NCI-H2227 (cell line): ENCODE measurements around the gene SLC30A1.
A peak's percentile ranks its signal among the peaks of the same experiment; 100 is the strongest.

ENCODE experiments used
- DNase-seq: peaks from one replicate; lab custom pipeline; 2025; ENCODE audit not compliant: unreplicated experiment; lab: John Stamatoyannopoulos, UW

SLC30A1 gene

DNA sequence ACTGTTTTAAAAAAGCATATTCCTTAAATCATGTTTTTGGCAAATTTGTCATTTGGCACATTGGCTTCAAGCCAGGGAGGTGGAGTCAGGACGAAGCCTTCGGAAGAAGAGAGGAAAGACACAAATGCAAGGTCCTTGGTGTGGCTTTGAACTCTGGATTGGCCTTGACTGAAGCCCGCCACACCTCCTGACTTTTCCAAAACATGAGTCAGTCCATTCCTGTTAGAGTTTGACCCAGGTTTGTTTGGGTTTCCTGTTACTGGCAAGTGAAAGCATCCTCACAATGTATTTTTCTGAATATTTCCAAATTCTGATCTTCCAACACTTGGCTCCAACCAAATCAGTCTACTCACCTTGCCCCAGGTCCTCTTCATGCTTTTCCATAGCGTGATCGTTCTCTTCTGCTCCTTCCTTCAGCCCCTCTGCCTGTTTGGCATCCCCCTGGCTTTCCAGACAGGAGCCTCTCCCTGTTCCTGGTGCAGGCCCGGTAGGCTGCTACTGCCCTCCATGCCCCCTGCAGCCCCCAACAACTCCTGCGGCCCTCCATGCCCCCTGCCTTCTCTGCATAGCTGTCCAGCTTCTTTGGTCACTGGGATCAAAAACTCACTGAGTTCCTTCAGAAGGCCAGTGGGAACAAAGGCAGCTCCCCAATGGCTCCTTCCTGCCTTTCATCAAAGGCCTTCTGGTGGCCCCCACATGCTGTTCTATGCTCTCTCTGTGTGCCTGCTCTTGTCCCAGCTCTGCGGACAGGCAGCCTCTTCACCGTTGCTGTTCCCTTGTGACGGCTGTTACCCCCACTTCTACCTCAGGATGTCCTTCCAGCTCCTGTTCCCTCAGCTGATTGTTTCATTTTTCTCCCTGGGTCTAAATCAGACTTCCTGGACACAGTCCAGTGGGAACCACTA, 30.4 kb upstream of the SLC30A1 start:
- DNase-seq = no peak

GRCh38 chr1:211607754-211608473, 29.0 kb upstream of the SLC30A1 start:
- no peak for DNase-seq

DNA sequence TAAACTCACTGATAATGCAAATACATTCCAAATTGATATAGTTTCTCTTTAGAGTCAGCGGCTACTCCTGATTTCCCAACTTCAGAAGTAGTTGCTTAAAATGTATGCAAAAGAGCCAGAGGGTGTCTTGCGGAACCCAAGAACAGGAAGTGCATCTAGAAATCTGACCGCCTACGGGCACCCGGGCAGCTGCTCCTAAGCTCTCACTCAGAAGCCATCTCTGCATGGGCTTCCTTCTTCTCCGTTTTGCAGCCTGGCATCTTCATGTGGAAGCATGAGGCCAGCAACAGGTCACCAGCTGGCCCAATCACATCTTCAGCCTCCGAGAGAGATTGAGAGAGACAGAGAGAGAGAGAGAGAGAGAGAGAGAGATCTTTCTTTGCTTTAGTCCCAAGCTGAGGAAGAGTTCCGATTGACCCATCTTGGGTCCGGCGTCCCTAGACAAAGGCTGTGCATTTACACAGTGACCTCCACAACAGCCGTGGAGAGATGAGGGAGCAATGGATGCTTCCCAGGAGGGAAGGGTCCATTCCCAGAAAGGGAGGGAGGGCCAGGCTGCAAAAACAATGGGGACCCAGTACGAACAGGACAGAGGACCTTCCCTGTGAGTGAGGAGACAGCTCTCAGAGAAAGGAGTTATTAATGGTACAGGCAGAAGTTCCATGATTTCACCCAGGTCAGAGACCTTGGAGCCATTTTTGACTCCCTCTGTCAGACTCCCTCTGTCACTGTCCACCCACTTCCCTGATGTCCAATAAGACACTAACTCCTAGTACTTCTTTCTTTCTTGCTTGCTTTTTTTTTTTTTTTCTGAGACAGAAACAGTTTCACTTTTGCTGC, 28.2 kb upstream of the SLC30A1 start:
- no peak for DNase-seq

- no peak for DNase-seq
Observed at GRCh38 chr1:211606332-211606913, 27.5 kb upstream of the SLC30A1 start.

- DNase-seq = no peak
Observed at GRCh38 chr1:211605603-211606331, 26.8 kb upstream of the SLC30A1 start.

GRCh38 chr1:211605034-211605433, 26.1 kb upstream of the SLC30A1 start:
- no peak for DNase-seq

DNA sequence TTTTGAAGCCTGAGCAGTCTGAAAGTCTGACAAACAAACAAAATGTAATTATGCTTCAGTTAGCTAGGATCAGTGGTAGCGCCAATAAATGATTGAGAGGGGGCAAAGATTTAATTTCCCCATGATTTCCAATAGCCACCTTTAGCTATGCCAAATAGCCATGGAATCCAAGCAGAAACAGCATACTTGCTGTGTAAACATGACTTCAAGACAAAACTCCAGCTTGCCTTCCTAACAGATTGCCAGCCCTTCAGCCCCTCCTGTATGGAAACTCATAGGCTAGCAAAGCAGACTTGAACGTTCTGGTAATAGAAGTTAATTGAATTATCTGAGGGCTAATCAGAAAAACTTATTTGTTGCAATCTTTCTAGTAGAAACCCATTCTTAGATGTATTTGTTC, 25.6 kb upstream of the SLC30A1 start:
- no peak for DNase-seq

DNA sequence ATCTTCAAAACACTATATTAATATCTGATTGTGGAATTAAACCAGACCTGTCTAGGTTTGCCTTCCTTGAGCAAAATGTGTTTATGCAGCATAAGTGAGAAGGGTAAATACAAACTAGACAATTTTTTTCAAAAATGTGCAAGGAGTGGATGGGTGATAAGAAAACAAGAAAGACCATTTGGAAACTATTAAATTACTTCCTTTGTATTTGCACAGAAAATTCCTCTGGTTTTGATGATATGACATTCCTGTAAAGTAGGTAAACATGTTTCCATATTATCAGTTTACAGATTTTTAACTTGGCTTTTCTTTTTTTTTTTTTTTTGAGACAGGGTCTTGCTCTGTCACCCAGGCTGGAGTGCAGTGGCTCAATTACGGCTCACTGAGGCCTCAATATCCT, 24.8 kb upstream of the SLC30A1 start:
- no peak for DNase-seq

DNA sequence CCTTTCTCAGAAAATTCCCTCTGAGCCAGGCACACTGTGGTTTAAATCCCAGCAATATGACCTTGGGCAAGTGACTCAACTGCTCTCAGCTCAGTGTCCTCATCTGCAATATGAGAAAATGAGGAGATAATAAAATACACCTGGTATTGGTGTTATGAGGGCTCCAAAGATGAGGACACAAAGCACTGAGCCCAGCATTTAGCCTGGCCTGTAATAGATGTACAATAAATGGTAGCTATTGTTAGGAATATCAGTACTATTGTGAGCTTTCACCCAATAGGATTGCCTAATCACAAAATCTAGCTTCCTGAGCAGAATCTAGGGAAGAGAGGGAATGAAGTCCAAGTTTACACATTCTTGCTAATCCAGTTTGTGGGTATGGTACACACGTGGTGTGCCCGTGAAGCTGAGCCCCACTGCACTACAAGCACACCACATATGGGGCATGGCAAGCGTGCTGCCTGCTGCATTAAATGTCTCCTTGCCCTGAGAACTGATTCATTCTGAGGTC, 24.3 kb upstream of the SLC30A1 start:
- no peak for DNase-seq

GRCh38 chr1:211601982-211602670, 23.2 kb upstream of the SLC30A1 start:
- DNase-seq = no peak

- DNase-seq = no peak
Observed at GRCh38 chr1:211601159-211601558, 22.2 kb upstream of the SLC30A1 start.

GRCh38 chr1:211599250-211599649, 20.3 kb upstream of the SLC30A1 start:
- no peak for DNase-seq

GRCh38 chr1:211598514-211598913, 19.6 kb upstream of the SLC30A1 start:
- DNase-seq = no peak

- no peak for DNase-seq
Observed at GRCh38 chr1:211596418-211597181, 17.6 kb upstream of the SLC30A1 start.

DNA sequence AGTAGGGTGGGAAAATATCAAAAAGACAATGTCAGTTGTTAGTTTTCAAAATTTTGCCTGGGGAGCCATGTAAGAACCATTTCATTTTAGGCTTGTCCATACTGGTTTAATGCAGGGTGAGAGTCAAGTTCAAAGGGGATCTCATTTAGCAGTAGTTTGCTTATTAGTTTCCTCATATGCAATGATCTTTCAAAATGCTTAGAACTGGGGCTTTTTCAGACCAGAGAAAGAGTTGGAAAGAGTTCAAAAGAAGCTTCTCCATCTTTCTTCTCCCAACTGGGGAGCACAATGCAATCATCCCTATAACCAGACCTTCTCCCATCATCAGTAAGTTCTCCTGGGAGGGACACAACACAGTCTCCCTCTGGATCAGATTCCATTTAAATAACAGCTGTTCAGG, 16.5 kb upstream of the SLC30A1 start:
- DNase-seq = no peak

GRCh38 chr1:211591980-211592493, 13.1 kb upstream of the SLC30A1 start:
- DNase-seq = peak; percentile 40

DNA sequence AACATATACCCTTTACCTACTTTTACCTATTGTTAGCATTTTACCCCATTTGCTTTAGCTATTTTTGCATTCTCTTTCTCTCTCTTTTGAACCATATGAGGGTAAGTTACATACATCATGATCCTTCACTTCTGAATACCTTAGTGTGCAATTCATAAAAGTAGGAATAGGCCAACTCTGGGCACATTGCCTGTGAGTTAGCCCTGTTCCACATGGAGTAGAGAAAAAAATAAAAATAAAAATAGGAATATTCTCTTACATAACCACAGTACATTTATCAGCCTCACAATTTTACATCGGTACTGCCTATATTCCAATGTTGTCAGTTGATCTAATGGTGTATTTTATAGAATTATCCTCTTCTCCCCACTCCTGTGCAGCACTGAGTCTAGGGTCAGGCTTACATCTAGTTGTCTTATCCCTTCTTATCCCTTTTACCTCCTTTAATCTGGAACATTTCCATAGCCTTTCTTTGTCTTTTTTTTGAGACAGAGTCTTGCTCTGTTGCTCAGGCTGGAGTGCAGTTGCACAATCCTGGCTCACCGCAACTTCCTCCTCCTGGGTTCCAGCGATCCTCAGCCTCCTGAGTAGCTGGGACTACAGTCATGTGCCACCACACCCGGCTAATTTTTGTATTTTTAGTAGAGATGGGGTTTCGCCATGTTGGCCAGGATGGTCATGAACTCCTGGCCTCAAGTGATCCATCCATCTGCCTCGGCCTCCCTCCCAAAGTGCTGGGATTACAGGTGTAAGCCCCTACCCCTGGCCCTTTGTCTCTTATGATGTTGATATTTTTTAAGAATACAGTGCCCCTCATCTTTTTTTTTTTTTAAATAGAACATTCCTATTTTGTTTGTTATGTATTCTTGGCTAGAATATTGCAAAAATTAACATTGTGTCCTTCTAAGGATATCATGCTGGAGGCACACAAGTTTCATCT, 11.1 kb upstream of the SLC30A1 start:
- no peak for DNase-seq

DNA sequence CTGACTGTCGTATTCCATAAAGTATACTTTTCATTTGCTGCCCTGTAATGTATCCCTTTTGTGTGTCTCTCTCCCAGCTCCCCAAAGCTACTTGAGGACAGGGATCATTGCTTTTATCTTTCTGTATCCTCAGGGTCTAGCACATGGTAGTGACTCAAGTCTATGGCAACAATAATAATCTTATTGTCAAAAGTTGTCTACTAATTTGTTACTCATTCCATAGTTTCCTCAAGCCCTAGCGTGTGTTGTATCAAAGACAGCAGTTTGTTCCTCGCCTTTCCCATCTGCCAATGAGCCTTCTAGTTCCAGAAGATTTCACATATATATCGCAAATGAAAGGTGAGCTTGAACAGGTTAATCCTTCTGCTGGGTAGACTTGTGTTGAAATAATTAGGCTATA, 9.8 kb upstream of the SLC30A1 start:
- no peak for DNase-seq
